ENCODE results near the gene VMAC. TPM values are rescaled to one million over a fixed set of nuclear protein-coding genes. Genes with fewer than 3 reads are reported as not detected.

The VMAC gene
- total RNA-seq, 1 donor from 2014 or later = 4.3 TPM

DNA sequence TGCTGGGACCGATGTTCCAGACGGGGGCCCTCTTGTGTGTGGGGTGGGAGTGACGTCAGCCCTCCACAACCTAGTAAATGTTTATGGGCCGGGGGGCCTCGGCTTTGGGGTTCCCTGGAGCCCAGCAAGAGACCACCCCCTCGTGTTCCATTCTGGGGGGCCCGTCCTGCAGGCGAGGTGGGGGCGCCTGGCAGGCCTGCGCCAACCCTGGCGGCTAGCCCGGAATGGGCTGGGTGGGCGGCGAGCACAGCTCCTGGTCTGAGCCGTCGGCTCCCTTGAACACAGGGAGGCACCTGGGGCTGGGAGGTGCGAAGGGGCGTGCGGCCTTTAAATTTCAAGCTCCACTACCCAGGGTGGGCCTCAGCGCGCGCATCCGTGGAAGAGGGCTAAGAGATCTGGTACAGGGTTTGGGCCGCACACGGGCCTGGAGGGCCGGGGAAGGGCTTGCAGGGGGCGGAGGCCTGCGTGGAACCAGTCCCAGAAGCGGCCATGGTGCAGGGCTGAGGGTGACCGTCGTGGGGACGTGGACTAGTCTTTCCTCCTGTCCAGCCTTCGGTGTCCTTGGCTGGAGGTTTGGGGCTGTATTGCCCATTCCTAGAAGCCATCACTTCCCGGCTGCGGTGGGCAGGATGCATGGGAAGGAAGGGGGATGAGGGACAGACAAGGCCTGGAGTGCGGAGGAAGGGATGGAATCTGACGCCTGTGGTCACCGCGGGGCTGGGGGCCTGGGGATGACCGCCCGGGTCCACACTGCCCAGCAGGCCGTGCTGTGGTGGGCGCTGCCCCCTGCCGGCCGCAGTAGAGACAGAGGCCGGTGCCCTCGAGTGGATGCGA lies 12.5 kb upstream of the VMAC start:
- DNase-seq (ENCODE audit: low read depth) = no peak
- TF ChIP-seq CTCF (IDR thresholded peaks at IDR 0.05; ENCODE audit: insufficient read depth, low read length, poor library complexity, severe bottlenecking) = peak; percentile 91
- no peaks in the 10 kb centered on the region for H3K36me3 ChIP-seq (ENCODE audit: control insufficient read depth, insufficient read depth, low read length)

GRCh38 chr19:5892772-5893275 lies 11.8 kb upstream of the VMAC start:
- Histone ChIP-seq H3K36me3 (ENCODE audit: control insufficient read depth, insufficient read depth, low read length) (no peaks in the 10 kb centered on the region), H3K27me3 (ENCODE audit: control insufficient read depth, insufficient read depth, low read length) (peaks cover 18% of the 10 kb centered on the region), H3K4me3 (ENCODE audit: low read depth, low read length) (no peak overlapping the region)
- no peak for DNase-seq (ENCODE audit: low read depth)
- TF ChIP-seq CTCF (IDR thresholded peaks at IDR 0.05; ENCODE audit: insufficient read depth, low read length, poor library complexity, severe bottlenecking) = no peak

More for the DNA sequence above, 12.5 kb upstream of the VMAC start:
- Histone ChIP-seq H3K27me3 (ENCODE audit: control insufficient read depth, insufficient read depth, low read length) (peaks cover 18% of the 10 kb centered on the region), H3K4me3 (ENCODE audit: low read depth, low read length) (no peak overlapping the region)

- Histone ChIP-seq H3K4me3 (ENCODE audit: low read depth, low read length) (no peak overlapping the region), H3K27me3 (ENCODE audit: control insufficient read depth, insufficient read depth, low read length) (peaks cover 18% of the 10 kb centered on the region), H3K36me3 (ENCODE audit: control insufficient read depth, insufficient read depth, low read length) (no peaks in the 10 kb centered on the region)
- no peak for TF ChIP-seq CTCF (IDR thresholded peaks at IDR 0.05; ENCODE audit: insufficient read depth, low read length, poor library complexity, severe bottlenecking)
- no peak for DNase-seq (ENCODE audit: low read depth)
These were observed 11.3 kb upstream of the VMAC start for GRCh38 chr19:5893296-5893903.

- Histone ChIP-seq H3K4me3 (ENCODE audit: low read depth, low read length) (no peak overlapping the region), H3K27me3 (ENCODE audit: control insufficient read depth, insufficient read depth, low read length) (peaks cover 18% of the 10 kb centered on the region), H3K36me3 (ENCODE audit: control insufficient read depth, insufficient read depth, low read length) (no peaks in the 10 kb centered on the region)
- no peak for DNase-seq (ENCODE audit: low read depth)
- no peak for TF ChIP-seq CTCF (IDR thresholded peaks at IDR 0.05; ENCODE audit: insufficient read depth, low read length, poor library complexity, severe bottlenecking)
These were observed 10.6 kb upstream of the VMAC start for GRCh38 chr19:5893907-5894703.

DNA sequence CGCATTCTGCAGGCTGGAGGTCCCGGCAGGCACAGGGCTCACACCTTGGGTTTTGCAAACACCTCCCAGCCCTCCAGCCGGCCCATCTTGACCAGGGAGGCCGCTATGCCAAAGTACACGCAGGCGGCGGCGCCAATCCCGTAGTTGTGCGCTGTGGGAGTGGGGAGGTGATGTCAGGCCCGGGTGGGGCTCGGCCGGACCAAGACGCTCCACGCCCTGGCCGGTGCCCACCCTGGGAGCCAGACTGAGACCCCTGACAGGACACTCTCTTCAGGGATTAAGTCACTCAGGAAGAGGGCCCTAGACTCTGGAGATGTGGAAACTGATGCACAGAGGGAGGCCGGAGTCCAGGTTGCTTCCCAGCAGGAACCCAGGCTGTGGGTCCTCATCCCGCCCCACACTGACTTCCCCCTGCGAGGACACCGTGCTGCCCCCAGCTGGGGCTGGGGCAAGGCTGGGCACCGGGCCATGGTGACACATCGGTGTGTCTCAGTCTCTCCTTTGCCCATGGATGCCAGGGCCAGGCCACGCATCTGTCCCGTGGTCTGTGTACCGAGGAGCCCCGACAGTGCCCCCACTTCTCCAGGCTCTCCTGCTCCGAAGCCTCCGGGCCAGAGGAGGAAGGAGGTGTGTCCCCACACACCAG lies 9.8 kb upstream of the VMAC start:
- no peak for TF ChIP-seq CTCF (IDR thresholded peaks at IDR 0.05; ENCODE audit: insufficient read depth, low read length, poor library complexity, severe bottlenecking)
- H3K4me3 ChIP-seq (ENCODE audit: low read depth, low read length) = no peak overlapping the region
- DNase-seq (ENCODE audit: low read depth) = no peak
- peaks cover 16% of the 10 kb centered on the region for H3K27me3 ChIP-seq (ENCODE audit: control insufficient read depth, insufficient read depth, low read length)
- no peaks in the 10 kb centered on the region for H3K36me3 ChIP-seq (ENCODE audit: control insufficient read depth, insufficient read depth, low read length)
